Measurements from ENCODE around the gene TRIP10.
"Not testable (repeated sequence)": the region's sequence is repeated elsewhere in the genome, so short reads cannot be mapped to it uniquely, and the experiment has no call there.

TRIP10 gene

GRCh38 chr19:6771648-6772027 lies 32.2 kb downstream of the TRIP10 start:
- DNase-seq, result not testable (repeated sequence)

- DNase-seq, result no peak
Measured at GRCh38 chr19:6772028-6772865, 32.8 kb downstream of the TRIP10 start, which contains the start of gene VAV1. VAV1 (plus strand) TSS chr19:6772708; CDS start chr19:6772808, 100 bp downstream.

- DNase-seq, result no peak
Measured at GRCh38 chr19:6772866-6773322, 33.4 kb downstream of the TRIP10 start.

GRCh38 chr19:6773323-6773931 lies 33.9 kb downstream of the TRIP10 start:
- no peak for DNase-seq

- no peak for DNase-seq
Measured at GRCh38 chr19:6774821-6775707, 35.6 kb downstream of the TRIP10 start.

- not testable (repeated sequence) for DNase-seq
Measured at GRCh38 chr19:6776045-6776444, 36.6 kb downstream of the TRIP10 start.

- DNase-seq, result no peak
Measured at GRCh38 chr19:6776999-6777398, 37.5 kb downstream of the TRIP10 start.

GRCh38 chr19:6777434-6777833 lies 38.0 kb downstream of the TRIP10 start:
- DNase-seq, result no peak

- no peak for DNase-seq
Measured at GRCh38 chr19:6778386-6778785, 38.9 kb downstream of the TRIP10 start.

- no peak for DNase-seq
Measured at GRCh38 chr19:6779206-6779605, 39.7 kb downstream of the TRIP10 start.

- DNase-seq, result no peak
Measured at GRCh38 chr19:6787393-6787792, 47.9 kb downstream of the TRIP10 start.

GRCh38 chr19:6788896-6789295 lies 49.4 kb downstream of the TRIP10 start:
- no peak for DNase-seq

GRCh38 chr19:6790194-6791128 lies 51.0 kb downstream of the TRIP10 start:
- no peak for DNase-seq

GRCh38 chr19:6791237-6791636 lies 51.8 kb downstream of the TRIP10 start:
- no peak for DNase-seq

GRCh38 chr19:6793411-6793810 lies 53.9 kb downstream of the TRIP10 start:
- DNase-seq, result no peak

GRCh38 chr19:6793973-6794372 lies 54.5 kb downstream of the TRIP10 start:
- no peak for DNase-seq

- DNase-seq, result no peak
Measured at GRCh38 chr19:6794686-6795431, 55.4 kb downstream of the TRIP10 start.

- DNase-seq, result no peak
Measured at GRCh38 chr19:6796278-6796677, 56.8 kb downstream of the TRIP10 start.

GRCh38 chr19:6797646-6798045 lies 58.2 kb downstream of the TRIP10 start:
- no peak for DNase-seq

GRCh38 chr19:6800160-6800790 lies 60.8 kb downstream of the TRIP10 start:
- not testable (repeated sequence) for DNase-seq

- no peak for DNase-seq
Measured at GRCh38 chr19:6800991-6801484, 61.6 kb downstream of the TRIP10 start.
